Measurements from ENCODE around the gene GAB1.

The GAB1 gene

GRCh38 chr4:143369552-143369951, 32.9 kb downstream of the GAB1 start:
- no peaks in the 10 kb centered on the region for H3K36me3 ChIP-seq (ENCODE audit: insufficient read depth)
- peaks cover 12% of the 10 kb centered on the region; the same call in 1 of the 2 replicates for H3K79me2 ChIP-seq (ENCODE audit: insufficient read depth, low read depth)
- peaks cover 14% of the 10 kb centered on the region for H3K4me1 ChIP-seq (ENCODE audit: low read depth, poor library complexity, severe bottlenecking)
- H3K4me3 ChIP-seq (IDR thresholded peaks at IDR 0.05; ENCODE audit: insufficient read depth, low read depth, low read length): no peak overlapping the region
- no peak overlapping the region for H2AFZ ChIP-seq (ENCODE audit: low read depth)
- no peaks in the 10 kb centered on the region for H4K20me1 ChIP-seq (ENCODE audit: insufficient read depth)
- H3K27ac ChIP-seq: no peak overlapping the region
- H3K27me3 ChIP-seq (ENCODE audit: insufficient read depth, low read depth): no peaks in the 10 kb centered on the region
- no peak overlapping the region for H3K4me2 ChIP-seq
- TF ChIP-seq CTCF (conservative IDR thresholded peaks at IDR 0.05; ENCODE audit: low read depth, low read length): no peak
- H3K9ac ChIP-seq: no peak overlapping the region

- Histone ChIP-seq H2AFZ (ENCODE audit: low read depth) (no peak overlapping the region), H3K27ac (no peak overlapping the region), H3K9ac (no peak overlapping the region), H3K4me3 (IDR thresholded peaks at IDR 0.05; ENCODE audit: insufficient read depth, low read depth, low read length) (no peak overlapping the region), H3K4me2 (no peak overlapping the region), H3K27me3 (ENCODE audit: insufficient read depth, low read depth) (no peaks in the 10 kb centered on the region), H3K36me3 (ENCODE audit: insufficient read depth) (no peaks in the 10 kb centered on the region), H4K20me1 (ENCODE audit: insufficient read depth) (no peaks in the 10 kb centered on the region), H3K79me2 (ENCODE audit: insufficient read depth, low read depth) (peaks cover 18% of the 10 kb centered on the region; the same call in 1 of the 2 replicates), H3K4me1 (ENCODE audit: low read depth, poor library complexity, severe bottlenecking) (peaks cover 37% of the 10 kb centered on the region)
- no peak for TF ChIP-seq CTCF (conservative IDR thresholded peaks at IDR 0.05; ENCODE audit: low read depth, low read length)
These were observed 35.6 kb downstream of the GAB1 start for GRCh38 chr4:143372093-143372915.

- H3K9ac ChIP-seq: no peak overlapping the region
- no peak overlapping the region for H3K4me3 ChIP-seq (IDR thresholded peaks at IDR 0.05; ENCODE audit: insufficient read depth, low read depth, low read length)
- H3K4me1 ChIP-seq (ENCODE audit: low read depth, poor library complexity, severe bottlenecking): peaks cover 57% of the 10 kb centered on the region
- H3K79me2 ChIP-seq (ENCODE audit: insufficient read depth, low read depth): peaks cover 26% of the 10 kb centered on the region; the same call in 1 of the 2 replicates
- no peak overlapping the region for H2AFZ ChIP-seq (ENCODE audit: low read depth)
- no peaks in the 10 kb centered on the region for H4K20me1 ChIP-seq (ENCODE audit: insufficient read depth)
- H3K4me2 ChIP-seq: no peak overlapping the region
- H3K36me3 ChIP-seq (ENCODE audit: insufficient read depth): no peaks in the 10 kb centered on the region
- H3K27ac ChIP-seq: no peak overlapping the region
- no peak for TF ChIP-seq CTCF (conservative IDR thresholded peaks at IDR 0.05; ENCODE audit: low read depth, low read length)
- H3K27me3 ChIP-seq (ENCODE audit: insufficient read depth, low read depth): no peaks in the 10 kb centered on the region
These were observed 37.6 kb downstream of the GAB1 start for GRCh38 chr4:143374255-143374654.

- H3K79me2 ChIP-seq (ENCODE audit: insufficient read depth, low read depth): peaks cover 31% of the 10 kb centered on the region; the same call in 1 of the 2 replicates
- no peak overlapping the region for H2AFZ ChIP-seq (ENCODE audit: low read depth)
- H4K20me1 ChIP-seq (ENCODE audit: insufficient read depth): no peaks in the 10 kb centered on the region
- peaks cover 62% of the 10 kb centered on the region for H3K4me1 ChIP-seq (ENCODE audit: low read depth, poor library complexity, severe bottlenecking)
- no peak overlapping the region for H3K9ac ChIP-seq
- no peak overlapping the region for H3K27ac ChIP-seq
- no peaks in the 10 kb centered on the region for H3K36me3 ChIP-seq (ENCODE audit: insufficient read depth)
- H3K4me3 ChIP-seq (IDR thresholded peaks at IDR 0.05; ENCODE audit: insufficient read depth, low read depth, low read length): no peak overlapping the region
- no peak for TF ChIP-seq CTCF (conservative IDR thresholded peaks at IDR 0.05; ENCODE audit: low read depth, low read length)
- H3K27me3 ChIP-seq (ENCODE audit: insufficient read depth, low read depth): no peaks in the 10 kb centered on the region
- H3K4me2 ChIP-seq: no peak overlapping the region
These were observed 38.1 kb downstream of the GAB1 start for GRCh38 chr4:143374771-143375170.

Measured in KMS-11 (cell line).